HG02938 (cell line): Measurements from ENCODE around the gene KISS1.

ENCODE experiments used
- ATAC-seq: cut with Tn5 transposase; IDR thresholded peaks from one replicate; pipeline ENCODE4 v1.9.1; 2021; ENCODE audit warnings: mild to moderate bottlenecking, moderate library complexity; ENCODE audit not compliant: unreplicated experiment

KISS1 gene

GRCh38 chr1:204142032-204142974 lies 54.0 kb downstream of the KISS1 start:
- ATAC-seq, result no peak

DNA sequence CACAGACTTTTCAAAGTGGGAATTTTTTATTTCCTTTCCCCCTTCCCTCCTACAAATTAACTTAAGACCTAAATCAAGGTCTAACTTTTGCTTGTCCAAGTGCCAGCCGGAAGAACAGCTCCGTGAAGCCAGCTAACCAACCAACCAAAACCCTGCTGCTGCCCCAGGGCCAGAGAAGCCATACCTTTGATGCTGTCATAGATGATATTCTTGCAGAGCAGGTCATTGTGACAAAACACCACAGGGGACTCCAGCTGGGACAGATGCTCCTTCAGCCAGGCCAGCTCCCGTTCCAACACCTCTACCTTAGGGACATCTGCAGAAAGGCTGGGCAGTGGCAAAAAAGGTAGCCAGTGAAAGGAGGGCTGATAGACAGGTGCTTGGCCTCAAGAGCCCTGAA lies 55.2 kb downstream of the KISS1 start:
- no peak for ATAC-seq
